Testis (tissue), 2 donors: ENCODE measurements around the gene PCLO.

Experiments
- POLR2A ChIP-seq: fragments of 450-650 bp; IDR thresholded peaks from one replicate; pipeline ENCODE4 v1.6.1; 2017; ENCODE audit warnings: antibody characterized with exemption, mild to moderate bottlenecking, moderate library complexity
- TF ChIP-seq, protein P1 (sequence below), 3 experiments: fragments of 450-650 bp in 2 of 3; fragments of 200-600 bp in 1 of 3; sonication (generic) in 1 of 3; IDR thresholded peaks; one replicate each; pipeline ENCODE4 v1.5.1; 2016 to 2019; ENCODE audit warnings: antibody characterized with exemption in 3 of 3, mild to moderate bottlenecking in 2 of 3, moderate library complexity in 1 of 3

DNA sequence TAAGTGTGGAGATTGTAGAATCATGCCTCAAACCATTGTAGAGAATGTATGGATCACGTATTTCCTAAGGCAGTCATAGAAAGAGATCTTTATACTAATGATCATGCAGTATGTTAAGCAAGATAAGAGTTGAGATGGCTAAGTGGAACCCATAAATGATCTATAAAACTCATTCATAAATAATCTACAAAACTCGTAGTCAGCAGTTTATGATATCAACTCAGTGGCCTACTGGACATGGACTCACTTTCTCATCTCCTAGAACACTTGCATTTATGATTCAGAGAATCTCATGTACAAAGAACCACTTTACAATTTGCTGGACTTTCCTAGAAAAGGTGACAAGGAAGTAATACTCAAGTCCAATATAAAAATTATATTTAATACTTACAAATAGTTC is 339.6 kb downstream of the PCLO start:
- TF ChIP-seq, protein P1, sequence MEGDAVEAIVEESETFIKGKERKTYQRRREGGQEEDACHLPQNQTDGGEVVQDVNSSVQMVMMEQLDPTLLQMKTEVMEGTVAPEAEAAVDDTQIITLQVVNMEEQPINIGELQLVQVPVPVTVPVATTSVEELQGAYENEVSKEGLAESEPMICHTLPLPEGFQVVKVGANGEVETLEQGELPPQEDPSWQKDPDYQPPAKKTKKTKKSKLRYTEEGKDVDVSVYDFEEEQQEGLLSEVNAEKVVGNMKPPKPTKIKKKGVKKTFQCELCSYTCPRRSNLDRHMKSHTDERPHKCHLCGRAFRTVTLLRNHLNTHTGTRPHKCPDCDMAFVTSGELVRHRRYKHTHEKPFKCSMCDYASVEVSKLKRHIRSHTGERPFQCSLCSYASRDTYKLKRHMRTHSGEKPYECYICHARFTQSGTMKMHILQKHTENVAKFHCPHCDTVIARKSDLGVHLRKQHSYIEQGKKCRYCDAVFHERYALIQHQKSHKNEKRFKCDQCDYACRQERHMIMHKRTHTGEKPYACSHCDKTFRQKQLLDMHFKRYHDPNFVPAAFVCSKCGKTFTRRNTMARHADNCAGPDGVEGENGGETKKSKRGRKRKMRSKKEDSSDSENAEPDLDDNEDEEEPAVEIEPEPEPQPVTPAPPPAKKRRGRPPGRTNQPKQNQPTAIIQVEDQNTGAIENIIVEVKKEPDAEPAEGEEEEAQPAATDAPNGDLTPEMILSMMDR (IDR thresholded peaks at IDR 0.05) = no peak
- TF ChIP-seq POLR2A = no peak
